Endothelial cell of umbilical vein (primary cell): ENCODE results near the gene SCAMP2. TPM values are rescaled to one million over a fixed set of nuclear protein-coding genes. Genes with fewer than 3 reads are reported as not detected.

Source experiments
- BruUV-seq: library from RNA; stranded (reverse); fragments of 400-500 nt; replicated peaks from 2 replicates; lab custom pipeline; 2021; lab: Mats Ljungman, UMichigan
- CTCF ChIA-PET: fragments of 300-600, 350-600 bp; sonication (Branson Sonifier 250); formaldehyde crosslinking; loops from one replicate; lab custom pipeline; 2021; ENCODE audit warnings: antibody characterized with exemption, inconsistent platforms; lab: Charles Lee
- POLR2A ChIA-PET: fragments of 300-600, 350-600 bp; sonication (Branson Sonifier 250); formaldehyde crosslinking; loops from one replicate; lab custom pipeline; 2021; ENCODE audit warnings: antibody characterized with exemption, inconsistent platforms; lab: Charles Lee
- DNase-seq: peaks from one replicate; pipeline ENCODE4 v3.0.0-alpha.2; 2011; ENCODE audit warnings: low read depth, low spot score
- FAIRE-seq: peaks from 2 replicates; lab custom pipeline; 2011; peaks lifted over from hg19 to GRCh38; lab: Jason Lieb, UNC
- H2AFZ ChIP-seq: 2 replicates; pipeline ENCODE4 v1.6.0; 2012; ENCODE audit warnings: low read depth, low read length, control low read depth, inconsistent platforms
- H3K27ac ChIP-seq: 2 replicates; pipeline ENCODE4 v1.5.1; 2011; ENCODE audit warnings: low read depth, mild to moderate bottlenecking, control low read depth, low read length, moderate library complexity; ENCODE audit not compliant: insufficient read depth
- H3K27me3 ChIP-seq, 2 experiments: 2 replicates each; pipeline versions ENCODE4 v1.6.0 to v1.6.1; 2011; ENCODE audit warnings: low read length in 2 of 2, mixed read lengths in 1 of 2; ENCODE audit not compliant: control insufficient read depth in 2 of 2, insufficient read depth in 2 of 2
- H3K36me3 ChIP-seq, 2 experiments: 2 replicates in 1 of 2; 3 replicates in 1 of 2; pipeline ENCODE4 v1.5.1; 2011; ENCODE audit warnings: low read length in 2 of 2, mild to moderate bottlenecking in 1 of 2, moderate library complexity in 1 of 2; ENCODE audit not compliant: control insufficient read depth in 2 of 2, insufficient read depth in 2 of 2; ENCODE audit errors: extremely low read depth in 1 of 2
- H3K4me1 ChIP-seq: 3 replicates; pipeline ENCODE4 v1.5.1; 2011; ENCODE audit warnings: mild to moderate bottlenecking, low read length; ENCODE audit not compliant: control insufficient read depth, insufficient read depth; ENCODE audit errors: extremely low read depth
- H3K4me2 ChIP-seq: 2 replicates; pipeline ENCODE4 v1.6.1; 2011; ENCODE audit warnings: low read length, control low read depth, mixed read lengths; ENCODE audit not compliant: insufficient read depth
- H3K4me3 ChIP-seq, 3 experiments: fragments of 200-600 bp in 1 of 3; sonication (generic), shearing (Covaris generic) in 1 of 3; replicated peaks in 1 of 3; 2 replicates each; pipeline ENCODE4 v1.5.1; 2011 to 2016; ENCODE audit warnings: control low read depth in 3 of 3, low read length in 3 of 3, mild to moderate bottlenecking in 2 of 3, inconsistent platforms in 1 of 3, low read depth in 1 of 3, moderate library complexity in 1 of 3; ENCODE audit not compliant: insufficient read depth in 1 of 3
- H3K79me2 ChIP-seq: 2 replicates; pipeline ENCODE4 v1.6.0; 2012; ENCODE audit warnings: low read length, inconsistent platforms; ENCODE audit not compliant: control insufficient read depth, insufficient read depth
- H3K9ac ChIP-seq: replicated peaks from 2 replicates; pipeline ENCODE3; 2011; ENCODE audit warnings: low read length, control low read depth; ENCODE audit not compliant: insufficient read depth; ENCODE audit errors: extremely low read depth
- H3K9me1 ChIP-seq: replicated peaks from 3 replicates; pipeline ENCODE4 v1.6.0; 2011; ENCODE audit warnings: mild to moderate bottlenecking, low read length; ENCODE audit not compliant: control insufficient read depth, insufficient read depth; ENCODE audit errors: extremely low read depth
- H3K9me3 ChIP-seq: replicated peaks from 2 replicates; pipeline ENCODE4 v1.5.1; 2012; ENCODE audit warnings: low read length, inconsistent platforms; ENCODE audit not compliant: control insufficient read depth, insufficient read depth
- H4K20me1 ChIP-seq: replicated peaks from 2 replicates; pipeline ENCODE3; 2011; ENCODE audit warnings: mild to moderate bottlenecking, low read length; ENCODE audit not compliant: control insufficient read depth, insufficient read depth; ENCODE audit errors: extremely low read depth
- EZH2 ChIP-seq: IDR thresholded peaks from 2 replicates; pipeline ENCODE4 v1.6.1; 2012; ENCODE audit warnings: borderline replicate concordance, low read depth, mild to moderate bottlenecking, moderate library complexity, low read length, inconsistent platforms; ENCODE audit not compliant: severe bottlenecking
- FOS ChIP-seq: IDR thresholded peaks from 2 replicates; pipeline ENCODE4 v1.6.1; 2011; ENCODE audit warnings: mild to moderate bottlenecking, low read length, moderate library complexity, borderline replicate concordance; ENCODE audit not compliant: insufficient read depth
- GATA2 ChIP-seq: IDR thresholded peaks from 2 replicates; pipeline ENCODE4 v1.7.0; 2011; ENCODE audit warnings: low read depth, mild to moderate bottlenecking, moderate library complexity, mixed read lengths, low read length; ENCODE audit not compliant: insufficient read length, insufficient read depth
- JUN ChIP-seq: IDR thresholded peaks from 2 replicates; pipeline ENCODE4 v1.6.1; 2011; ENCODE audit warnings: borderline replicate concordance, low read depth; ENCODE audit not compliant: insufficient read length, insufficient read depth
- MYC ChIP-seq: IDR thresholded peaks from one replicate; pipeline ENCODE4 v1.6.1; 2011; ENCODE audit warnings: mild to moderate bottlenecking, low read depth, low read length
- POLR2A ChIP-seq: IDR thresholded peaks from 2 replicates; pipeline ENCODE4 v1.6.1; 2012; ENCODE audit warnings: low read depth, mild to moderate bottlenecking, control low read depth, low read length
- POLR2AphosphoS5 ChIP-seq: IDR thresholded peaks from 2 replicates; pipeline ENCODE4 v1.6.1; 2012; ENCODE audit warnings: low read depth, mild to moderate bottlenecking, control low read depth, low read length, moderate library complexity; ENCODE audit not compliant: insufficient read depth
- dilution Hi-C: fragments of 300-500 bp; cut with MboI; formaldehyde crosslinking; loops from one replicate; pipeline ENCODE4 v1.15.0; 2019; ENCODE audit warnings: low sequenced_read_pairs; ENCODE audit not compliant: extremely low pct_ligation_motif_present
- intact Hi-C: fragments of 100-400 bp; cut with micrococcal nuclease; formaldehyde crosslinking; loops from one replicate; pipeline ENCODE4 v1.10.0; 2022
- polyA plus RNA-seq, 4 experiments: library from polyadenylated mRNA; depleted of rRNA in 3 of 4; stranded (reverse) in 3 of 4; unstranded in 1 of 4; fragments of >200 nt; gene quantifications; 2 replicates each; pipeline versions ENCODE4 v1.2.1 to v1.2.3, GENCODE V29; 2011 to 2012; ENCODE audit warnings: missing spikeins in 1 of 4
- total RNA-seq: library from RNA; stranded (reverse); gene quantifications from 2 replicates; pipeline ENCODE4 v1.2.3, GENCODE V29; 2021
- TF ChIP-seq, protein P1 (sequence below): IDR thresholded peaks from 2 replicates; pipeline ENCODE4 v1.6.1; 2011; ENCODE audit not compliant: insufficient read depth, insufficient read length
- TF ChIP-seq, protein P2 (sequence below), 2 donors: IDR thresholded peaks; 1 replicate in 1 of 2; 2 replicates in 1 of 2; pipeline ENCODE4 v1.5.1; 2011; ENCODE audit warnings: low read length in 2 of 2, mild to moderate bottlenecking in 2 of 2, moderate library complexity in 2 of 2, control low read depth in 1 of 2, inconsistent platforms in 1 of 2, low read depth in 1 of 2; ENCODE audit not compliant: insufficient read depth in 1 of 2; ENCODE audit errors: extremely low read depth in 1 of 2

SCAMP2 gene
- total and polyA plus RNA-seq, 2 donors (not counting 3 experiments of a cell fraction or from before 2014, with no cell fraction given): 67.3 to 256 TPM

DNA sequence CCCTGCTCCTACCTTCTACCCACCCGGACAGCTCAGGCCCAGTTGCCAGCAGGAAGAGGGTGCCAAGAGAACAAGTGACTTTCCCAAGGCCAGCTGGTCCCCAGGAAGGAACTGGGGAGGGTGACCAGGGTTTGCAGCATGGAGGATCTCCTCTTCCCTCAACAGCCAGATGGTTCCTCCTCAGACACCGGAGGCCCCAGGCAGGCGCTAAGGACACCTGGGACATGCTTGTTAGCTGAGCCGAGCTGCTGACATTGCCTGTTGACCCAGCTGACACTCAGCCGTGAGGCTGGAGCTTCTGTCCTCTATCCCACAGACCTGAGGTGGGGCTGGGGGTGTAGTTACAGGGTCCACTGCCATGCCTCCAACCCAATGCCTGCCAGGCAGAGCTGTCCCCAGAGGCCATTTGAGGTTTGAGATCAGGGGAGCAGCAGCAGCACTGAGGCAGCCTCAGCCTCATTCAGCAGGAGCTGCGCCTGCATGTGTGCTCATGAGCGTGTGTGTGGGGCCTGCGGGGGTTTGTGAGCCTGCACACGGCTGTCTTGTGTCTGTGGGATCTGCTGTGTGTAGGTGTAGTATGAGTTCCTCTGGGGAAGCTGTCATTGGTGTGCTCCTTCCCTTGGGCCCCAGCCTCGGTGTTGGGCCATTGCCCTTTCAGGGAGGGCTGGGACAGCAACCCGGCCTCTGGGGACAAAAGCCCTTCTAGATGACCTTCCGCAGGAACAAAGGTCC, 39.6 kb downstream of the SCAMP2 start:
- Histone ChIP-seq H3K36me3 (peaks cover 0 to 4% of the 10 kb centered on the region in 2 experiments), H3K9me1 (no peaks in the 10 kb centered on the region), H3K9me3 (no peaks in the 10 kb centered on the region), H3K9ac (no peak overlapping the region), H3K27ac (no peak overlapping the region), H3K4me2 (no peak overlapping the region), H3K79me2 (no peaks in the 10 kb centered on the region), H3K27me3 (peaks cover 0 to 5% of the 10 kb centered on the region in 2 experiments), H4K20me1 (no peaks in the 10 kb centered on the region), H2AFZ (no peak overlapping the region), H3K4me3 (no peak overlapping the region), H3K4me1 (no peaks in the 10 kb centered on the region)
- FAIRE-seq (no peak), DNase-seq (no peak)
- TF ChIP-seq, protein P1, sequence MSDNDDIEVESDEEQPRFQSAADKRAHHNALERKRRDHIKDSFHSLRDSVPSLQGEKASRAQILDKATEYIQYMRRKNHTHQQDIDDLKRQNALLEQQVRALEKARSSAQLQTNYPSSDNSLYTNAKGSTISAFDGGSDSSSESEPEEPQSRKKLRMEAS: no peak
- TF ChIP-seq FOS (no peak), POLR2AphosphoS5 (no peak), POLR2A (no peak), JUN (no peak), EZH2 (no peak), MYC (no peak), GATA2 (no peak)
- TF ChIP-seq, protein P2, sequence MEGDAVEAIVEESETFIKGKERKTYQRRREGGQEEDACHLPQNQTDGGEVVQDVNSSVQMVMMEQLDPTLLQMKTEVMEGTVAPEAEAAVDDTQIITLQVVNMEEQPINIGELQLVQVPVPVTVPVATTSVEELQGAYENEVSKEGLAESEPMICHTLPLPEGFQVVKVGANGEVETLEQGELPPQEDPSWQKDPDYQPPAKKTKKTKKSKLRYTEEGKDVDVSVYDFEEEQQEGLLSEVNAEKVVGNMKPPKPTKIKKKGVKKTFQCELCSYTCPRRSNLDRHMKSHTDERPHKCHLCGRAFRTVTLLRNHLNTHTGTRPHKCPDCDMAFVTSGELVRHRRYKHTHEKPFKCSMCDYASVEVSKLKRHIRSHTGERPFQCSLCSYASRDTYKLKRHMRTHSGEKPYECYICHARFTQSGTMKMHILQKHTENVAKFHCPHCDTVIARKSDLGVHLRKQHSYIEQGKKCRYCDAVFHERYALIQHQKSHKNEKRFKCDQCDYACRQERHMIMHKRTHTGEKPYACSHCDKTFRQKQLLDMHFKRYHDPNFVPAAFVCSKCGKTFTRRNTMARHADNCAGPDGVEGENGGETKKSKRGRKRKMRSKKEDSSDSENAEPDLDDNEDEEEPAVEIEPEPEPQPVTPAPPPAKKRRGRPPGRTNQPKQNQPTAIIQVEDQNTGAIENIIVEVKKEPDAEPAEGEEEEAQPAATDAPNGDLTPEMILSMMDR (IDR thresholded peaks at IDR 0.05; ENCODE audit: extremely low read depth in 1 of 2, insufficient read depth in 1 of 2, low read depth in 1 of 2, low read length in 2 of 2): no peak
- dilution Hi-C loops: no loop called here
- CTCF ChIA-PET: interaction anchor here (0.7 to 1.4 kb wide), 2 partner anchors 62 to 65 kb away, joined by 3 to 14 read pairs; no protein-coding TSS in a partner anchor
- POLR2A ChIA-PET: no interaction called here
- no TSS peak for BruUV-seq
- intact Hi-C loops: loop anchor here (2.0 kb wide), 1 partner anchor 33 kb away; no protein-coding TSS in a partner anchor
